K562 (cell line): ENCODE data around the gene PHETA1. TPM values are rescaled to one million over a fixed set of nuclear protein-coding genes. Genes with fewer than 3 reads are reported as not detected.

Source experiments
- ATAC-seq: fragments of 200-7000 bp; cut with Tn5 transposase; 3 replicates; pipeline ENCODE4 v1.9.1; 2020; ENCODE audit warnings: moderate library complexity
- BruUV-seq: library from RNA; stranded (reverse); fragments of 400-500 nt; replicated peaks from 2 replicates; lab custom pipeline; 2021; lab: Mats Ljungman, UMichigan
- CTCF ChIA-PET: fragments of 300-600 bp; formaldehyde crosslinking; extraction: SDS; loops from one replicate; lab custom pipeline; 2021; ENCODE audit warnings: low intra/inter-chr PET ratio; lab: Yijun Ruan, JAX
- POLR2A ChIA-PET: fragments of 300-600, 350-650 bp; sonication (Branson Sonifier 250); formaldehyde crosslinking; extraction: SDS; loops from one replicate; lab custom pipeline; 2021; ENCODE audit warnings: antibody characterized with exemption, inconsistent platforms; lab: Yijun Ruan, JAX
- DNase-seq, 4 experiments: peaks; one replicate each; pipeline versions ENCODE4 v3.0.0 to v3.0.0-alpha.2; 2011 to 2018; ENCODE audit warnings: low spot score in 3 of 4, mixed read lengths in 3 of 4; ENCODE audit errors: extremely low read depth in 1 of 4
- FAIRE-seq: peaks from 2 replicates; lab custom pipeline; 2011; peaks lifted over from hg19 to GRCh38; lab: Jason Lieb, UNC
- H2AFZ ChIP-seq: 2 replicates; pipeline ENCODE4 v1.6.0; 2011; ENCODE audit warnings: low read depth, low read length, control low read depth, inconsistent platforms
- H3K27ac ChIP-seq: fragments of 200-600 bp; 3 replicates; pipeline ENCODE4 v1.8.0; 2011; ENCODE audit warnings: low read depth, mild to moderate bottlenecking, control low read depth, inconsistent platforms, low read length, moderate library complexity, mixed read lengths; ENCODE audit errors: extremely low read depth
- H3K27me3 ChIP-seq, 2 experiments: fragments of 300-600 bp in 1 of 2; 2 replicates in 1 of 2; 3 replicates in 1 of 2; pipeline versions ENCODE4 v1.6.0 to v1.8.0; 2011; ENCODE audit warnings: inconsistent platforms in 2 of 2, low read length in 2 of 2, mild to moderate bottlenecking in 1 of 2, mixed read lengths in 1 of 2, moderate library complexity in 1 of 2; ENCODE audit not compliant: control insufficient read depth in 2 of 2, insufficient read depth in 2 of 2
- H3K36me3 ChIP-seq: fragments of 300-600 bp; 3 replicates; pipeline ENCODE4 v1.8.0; 2011; ENCODE audit warnings: mild to moderate bottlenecking, low read length, inconsistent platforms; ENCODE audit not compliant: control insufficient read depth, insufficient read depth
- H3K4me1 ChIP-seq, 2 experiments: fragments of 200-600 bp in 1 of 2; replicated peaks in 1 of 2; 2 replicates in 1 of 2; 3 replicates in 1 of 2; pipeline versions ENCODE4 v1.5.1 to v1.8.0; 2011; ENCODE audit warnings: inconsistent platforms in 2 of 2, low read length in 2 of 2, mild to moderate bottlenecking in 1 of 2, mixed read lengths in 1 of 2, moderate library complexity in 1 of 2; ENCODE audit not compliant: control insufficient read depth in 2 of 2, insufficient read depth in 2 of 2
- H3K4me2 ChIP-seq: 2 replicates; pipeline ENCODE4 v1.6.1; 2011; ENCODE audit warnings: low read length, control low read depth, inconsistent platforms, mixed read lengths; ENCODE audit not compliant: insufficient read depth
- H3K4me3 ChIP-seq: fragments of 200-600 bp; sonication (generic), shearing (Covaris generic); 2 replicates; pipeline ENCODE4 v1.5.1; 2016; ENCODE audit warnings: control low read depth, inconsistent platforms
- H3K79me2 ChIP-seq: fragments of 200-600 bp; 3 replicates; pipeline ENCODE4 v1.8.0; 2011; ENCODE audit warnings: low read length, inconsistent platforms; ENCODE audit not compliant: control insufficient read depth, insufficient read depth
- H3K9ac ChIP-seq, 2 experiments: 2 replicates each; pipeline versions ENCODE4 v1.6.0 to v1.6.1; 2011; ENCODE audit warnings: low read depth in 2 of 2, low read length in 2 of 2, control low read depth in 1 of 2, inconsistent platforms in 1 of 2, mild to moderate bottlenecking in 1 of 2, mixed read lengths in 1 of 2; ENCODE audit not compliant: insufficient read depth in 1 of 2
- H3K9me1 ChIP-seq: one replicate; pipeline ENCODE4 v1.6.0; 2011; ENCODE audit warnings: inconsistent platforms, mild to moderate bottlenecking, low read length, moderate library complexity; ENCODE audit not compliant: control insufficient read depth, insufficient read depth
- H3K9me3 ChIP-seq: replicated peaks from 2 replicates; pipeline ENCODE4 v1.5.1; 2011; ENCODE audit warnings: low read depth, low read length, inconsistent platforms; ENCODE audit not compliant: control insufficient read depth, insufficient read depth
- H4K20me1 ChIP-seq: replicated peaks from 2 replicates; pipeline ENCODE4 v1.6.1; 2011; ENCODE audit warnings: low read length, inconsistent platforms, mixed read lengths; ENCODE audit not compliant: control insufficient read depth, insufficient read depth
- BCL6 ChIP-seq: fragments of 250-450 bp; sonication (Bioruptor Pico); IDR thresholded peaks from 2 replicates; pipeline ENCODE4 v1.4.0; 2020
- GABPB1 ChIP-seq: sonication (generic); formaldehyde crosslinking; IDR thresholded peaks from 2 replicates; pipeline ENCODE4 v1.8.0; 2022; ENCODE audit warnings: mild to moderate bottlenecking, missing genetic modification reagents
- HNRNPL ChIP-seq: fragments of 200-400 bp; formaldehyde crosslinking; IDR thresholded peaks from 2 replicates; pipeline ENCODE4 v1.6.1; 2017; ENCODE audit warnings: low read depth, mild to moderate bottlenecking, low read length
- RBM25 ChIP-seq: fragments of 200-400 bp; formaldehyde crosslinking; IDR thresholded peaks from 2 replicates; pipeline ENCODE4 v1.6.1; 2018; ENCODE audit warnings: low read length, low read depth, moderate library complexity; ENCODE audit not compliant: severe bottlenecking
- SRF ChIP-seq, 2 experiments: fragments of 250-450, 450-650 bp in 1 of 2; sonication (Bioruptor Pico) in 1 of 2; sonication (generic) in 1 of 2; formaldehyde crosslinking; IDR thresholded peaks; 2 replicates each; pipeline versions ENCODE4 v1.5.0 to v1.5.1; 2020 to 2022; ENCODE audit warnings: mild to moderate bottlenecking in 1 of 2, missing genetic modification reagents in 1 of 2
- WGBS: fragments of 100-300 bp; shearing (Covaris generic); methylation state at CpG from one replicate; pipeline ENCODE4 v1.1.6; 2016; ENCODE audit warnings: low coverage, mixed read lengths; ENCODE audit not compliant: insufficient coverage; ENCODE audit errors: missing lambda C conversion rate; 5-methylcytosine and 5-hydroxymethylcytosine counted together
- in situ Hi-C: fragments of 300-500 bp; cut with MboI; formaldehyde crosslinking; loops from 4 replicates; pipeline ENCODE4 v1.15.0; 2018; ENCODE audit warnings: inconsistent platforms, mixed read lengths
- intact Hi-C: fragments of 100-400 bp; cut with micrococcal nuclease; formaldehyde crosslinking; loops from 2 replicates; pipeline ENCODE4 v1.14.2; 2022
- polyA plus RNA-seq, 8 experiments: library from polyadenylated mRNA; depleted of rRNA in 4 of 8; stranded (reverse) in 5 of 8; unstranded in 3 of 8; fragments of >200 nt; fragmentation: Nextera tagmentation in 2 of 8; fragmentation: Illumina TruSeq in 1 of 8; extraction: Ambion mirVana in 2 of 8; extraction: Trizol in 1 of 8; gene quantifications; 2 replicates each; pipeline versions ENCODE4 v1.2.1 to v1.2.3, GENCODE V29; 2011 to 2014; ENCODE audit warnings: inconsistent platforms in 1 of 8, missing spikeins in 1 of 8
- total RNA-seq, 7 experiments: library from RNA; depleted of rRNA in 6 of 7; stranded (reverse); fragments of >200 nt in 6 of 7; fragmentation: Illumina TruSeq in 2 of 7; extraction: Trizol in 2 of 7; gene quantifications; 2 replicates each; pipeline versions ENCODE4 v1.2.1 to v1.2.3, GENCODE V29; 2011 to 2021; ENCODE audit warnings: low replicate concordance in 1 of 7

PHETA1 gene
- total and polyA plus RNA-seq, 9 of the 15 experiments (the other 6 are each of a cell fraction or from before 2014, with no cell fraction given) = 0.03 to 12.4 (median 3.0) TPM

DNA sequence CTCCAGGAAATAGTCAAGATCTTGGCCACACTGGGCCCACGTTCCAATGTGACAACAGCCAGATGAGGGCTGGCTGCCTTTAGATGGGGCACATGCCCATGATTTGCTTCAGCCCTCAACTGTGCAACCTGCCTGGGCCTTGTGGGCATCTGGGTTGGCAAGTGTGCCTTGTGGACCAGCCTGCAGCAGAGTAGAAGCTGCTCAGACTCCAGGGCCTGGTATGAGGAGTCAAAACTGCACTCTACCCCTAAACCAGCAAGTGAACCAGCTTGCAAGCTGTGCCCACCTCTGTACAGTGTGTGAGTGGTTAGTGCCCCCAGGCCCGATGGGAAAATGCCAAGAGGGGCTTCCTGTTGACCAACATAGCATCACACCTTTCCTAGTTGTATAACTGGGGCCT is 17.9 kb downstream of the PHETA1 start:
- no peak for ATAC-seq
- no peak overlapping the region for H3K27ac ChIP-seq
- no peaks in the 10 kb centered on the region for H3K36me3 ChIP-seq
- H3K4me1 ChIP-seq = no peaks in the 10 kb centered on the region
- peaks cover 4% of the 10 kb centered on the region; the same call in 1 of the 2 replicates for H3K9me3 ChIP-seq
- ChIA-PET POLR2A (interaction anchor here (1.4 kb wide), 1 partner anchor 12 kb away, joined by 5 read pairs; no protein-coding TSS in a partner anchor), CTCF (no interaction called here)
- no peak for FAIRE-seq
- no peaks in the 10 kb centered on the region for H4K20me1 ChIP-seq
- no TSS peak for BruUV-seq
- H3K4me3 ChIP-seq = no peak overlapping the region
- no peak for DNase-seq
- H3K9me1 ChIP-seq = no peaks in the 10 kb centered on the region
- peaks cover 2 to 22% of the 10 kb centered on the region in 2 experiments; a peak in 3 of 5 replicates for H3K27me3 ChIP-seq
- no peak overlapping the region for H3K9ac ChIP-seq
- in situ Hi-C loops = no loop called here
- whole genome bisulfite sequencing = 0% methylated on average over 2 of the region's 2 CpGs
- H2AFZ ChIP-seq = no peak overlapping the region
- no peaks in the 10 kb centered on the region for H3K79me2 ChIP-seq
- no peak overlapping the region for H3K4me2 ChIP-seq
- intact Hi-C loops = no loop called here
- TF ChIP-seq HNRNPL (no peak), BCL6 (CRISPR knock-in tag) (no peak), GABPB1 (CRISPR knock-in tag) (no peak), RBM25 (peak; percentile 51), SRF (CRISPR knock-in tag; IDR thresholded peaks at IDR 0.05) (no peak)
